Measurements from ENCODE around the gene NFKB2.

The NFKB2 gene

GRCh38 chr10:102403115-102403514 lies 7.6 kb downstream of the NFKB2 start:
- intact Hi-C loops (cut with DNase I; ENCODE audit: low total_unique reads), result loop anchor here (5.0 kb wide), 2 partner anchors 74 to 231 kb away; no protein-coding TSS in a partner anchor
- Histone ChIP-seq H3K9me3 (no peaks in the 10 kb centered on the region), H3K27me3 (peaks cover 0 to 22% of the 10 kb centered on the region in 2 donors), H3K36me3 (peaks cover 12 to 31% (median 20%) of the 10 kb centered on the region in 3 donors), H3K4me3 (no peak overlapping the region), H3K4me1 (peaks cover 5 to 19% (median 11%) of the 10 kb centered on the region in 4 donors), H3K27ac (no peak overlapping the region)
- DNase-seq, result no peak
- TF ChIP-seq CTCF (IDR thresholded peaks at IDR 0.05), result no peak

GRCh38 chr10:102404361-102405107 lies 9.0 kb downstream of the NFKB2 start:
- Histone ChIP-seq H3K27ac (no peak overlapping the region), H3K27me3 (peaks cover 0 to 36% of the 10 kb centered on the region in 2 donors), H3K4me3 (no peak overlapping the region), H3K36me3 (peaks cover 12 to 27% (median 20%) of the 10 kb centered on the region in 3 donors), H3K4me1 (peaks cover 5 to 18% (median 14%) of the 10 kb centered on the region in 4 donors), H3K9me3 (no peaks in the 10 kb centered on the region)
- intact Hi-C loops (cut with DNase I; ENCODE audit: low total_unique reads), result loop anchor here (5.0 kb wide), 2 partner anchors 73 to 232 kb away; no protein-coding TSS in a partner anchor
- TF ChIP-seq CTCF (IDR thresholded peaks at IDR 0.05), result no peak
- no peak for DNase-seq

- intact Hi-C loops (cut with DNase I; ENCODE audit: low total_unique reads), result no loop called here
- peaks cover 0 to 17% (median 9%) of the 10 kb centered on the region in 4 donors for H3K4me1 ChIP-seq
- H3K27ac ChIP-seq, result no peak overlapping the region
- peaks cover 12 to 27% (median 20%) of the 10 kb centered on the region in 3 donors for H3K36me3 ChIP-seq
- no peaks in the 10 kb centered on the region for H3K9me3 ChIP-seq
- peaks cover 0 to 42% of the 10 kb centered on the region in 2 donors for H3K27me3 ChIP-seq
- no peak overlapping the region for H3K4me3 ChIP-seq
- TF ChIP-seq CTCF (IDR thresholded peaks at IDR 0.05), result no peak
- no peak for DNase-seq
Observed at GRCh38 chr10:102405108-102405571, 9.6 kb downstream of the NFKB2 start.

GRCh38 chr10:102405632-102406031 lies 10.1 kb downstream of the NFKB2 start:
- H3K9me3 ChIP-seq, result no peaks in the 10 kb centered on the region
- no peak overlapping the region for H3K27ac ChIP-seq
- H3K4me3 ChIP-seq, result no peak overlapping the region
- intact Hi-C loops (cut with DNase I; ENCODE audit: low total_unique reads), result no loop called here
- peaks cover 12 to 27% (median 20%) of the 10 kb centered on the region in 3 donors for H3K36me3 ChIP-seq
- peaks cover 0 to 20% (median 13%) of the 10 kb centered on the region in 4 donors for H3K4me1 ChIP-seq
- H3K27me3 ChIP-seq, result peaks cover 0 to 47% of the 10 kb centered on the region in 2 donors
- no peak for DNase-seq
- TF ChIP-seq CTCF (IDR thresholded peaks at IDR 0.05), result no peak

- intact Hi-C loops (cut with DNase I; ENCODE audit: low total_unique reads), result no loop called here
- Histone ChIP-seq H3K9me3 (no peaks in the 10 kb centered on the region), H3K4me3 (no peak overlapping the region), H3K36me3 (peaks cover 3 to 15% (median 12%) of the 10 kb centered on the region in 3 donors), H3K4me1 (peaks cover 0 to 26% (median 14%) of the 10 kb centered on the region in 4 donors), H3K27ac (no peak overlapping the region), H3K27me3 (peaks cover 0 to 58% of the 10 kb centered on the region in 2 donors)
- TF ChIP-seq CTCF (IDR thresholded peaks at IDR 0.05), result no peak
- DNase-seq, result no peak
Observed at GRCh38 chr10:102406815-102407214, 11.3 kb downstream of the NFKB2 start.

Measured in tibial artery (tissue), 4 donors.